K562 (cell line): ENCODE measurements around the gene NKX6-2. TPM values are rescaled to one million over a fixed set of nuclear protein-coding genes. Genes with fewer than 3 reads are reported as not detected.

Experiments
- ATAC-seq: fragments of 200-7000 bp; cut with Tn5 transposase; 3 replicates; pipeline ENCODE4 v1.9.1; 2020; ENCODE audit warnings: moderate library complexity
- BruUV-seq: library from RNA; stranded (reverse); fragments of 400-500 nt; replicated peaks from 2 replicates; lab custom pipeline; 2021; lab: Mats Ljungman, UMichigan
- CTCF ChIA-PET: fragments of 300-600 bp; formaldehyde crosslinking; extraction: SDS; loops from one replicate; lab custom pipeline; 2021; ENCODE audit warnings: low intra/inter-chr PET ratio; lab: Yijun Ruan, JAX
- POLR2A ChIA-PET: fragments of 300-600, 350-650 bp; sonication (Branson Sonifier 250); formaldehyde crosslinking; extraction: SDS; loops from one replicate; lab custom pipeline; 2021; ENCODE audit warnings: antibody characterized with exemption, inconsistent platforms; lab: Yijun Ruan, JAX
- DNase-seq, 4 experiments: peaks; one replicate each; pipeline versions ENCODE4 v3.0.0 to v3.0.0-alpha.2; 2011 to 2018; ENCODE audit warnings: low spot score in 3 of 4, mixed read lengths in 3 of 4; ENCODE audit errors: extremely low read depth in 1 of 4
- FAIRE-seq: peaks from 2 replicates; lab custom pipeline; 2011; peaks lifted over from hg19 to GRCh38; lab: Jason Lieb, UNC
- H2AFZ ChIP-seq: 2 replicates; pipeline ENCODE4 v1.6.0; 2011; ENCODE audit warnings: low read depth, low read length, control low read depth, inconsistent platforms
- H3K27ac ChIP-seq: fragments of 200-600 bp; 3 replicates; pipeline ENCODE4 v1.8.0; 2011; ENCODE audit warnings: low read depth, mild to moderate bottlenecking, control low read depth, inconsistent platforms, low read length, moderate library complexity, mixed read lengths; ENCODE audit errors: extremely low read depth
- H3K27me3 ChIP-seq, 2 experiments: fragments of 300-600 bp in 1 of 2; 2 replicates in 1 of 2; 3 replicates in 1 of 2; pipeline versions ENCODE4 v1.6.0 to v1.8.0; 2011; ENCODE audit warnings: inconsistent platforms in 2 of 2, low read length in 2 of 2, mild to moderate bottlenecking in 1 of 2, mixed read lengths in 1 of 2, moderate library complexity in 1 of 2; ENCODE audit not compliant: control insufficient read depth in 2 of 2, insufficient read depth in 2 of 2
- H3K36me3 ChIP-seq: fragments of 300-600 bp; 3 replicates; pipeline ENCODE4 v1.8.0; 2011; ENCODE audit warnings: mild to moderate bottlenecking, low read length, inconsistent platforms; ENCODE audit not compliant: control insufficient read depth, insufficient read depth
- H3K4me1 ChIP-seq, 2 experiments: fragments of 200-600 bp in 1 of 2; replicated peaks in 1 of 2; 2 replicates in 1 of 2; 3 replicates in 1 of 2; pipeline versions ENCODE4 v1.5.1 to v1.8.0; 2011; ENCODE audit warnings: inconsistent platforms in 2 of 2, low read length in 2 of 2, mild to moderate bottlenecking in 1 of 2, mixed read lengths in 1 of 2, moderate library complexity in 1 of 2; ENCODE audit not compliant: control insufficient read depth in 2 of 2, insufficient read depth in 2 of 2
- H3K4me2 ChIP-seq: 2 replicates; pipeline ENCODE4 v1.6.1; 2011; ENCODE audit warnings: low read length, control low read depth, inconsistent platforms, mixed read lengths; ENCODE audit not compliant: insufficient read depth
- H3K4me3 ChIP-seq: fragments of 200-600 bp; sonication (generic), shearing (Covaris generic); 2 replicates; pipeline ENCODE4 v1.5.1; 2016; ENCODE audit warnings: control low read depth, inconsistent platforms
- H3K79me2 ChIP-seq: fragments of 200-600 bp; 3 replicates; pipeline ENCODE4 v1.8.0; 2011; ENCODE audit warnings: low read length, inconsistent platforms; ENCODE audit not compliant: control insufficient read depth, insufficient read depth
- H3K9ac ChIP-seq, 2 experiments: 2 replicates each; pipeline versions ENCODE4 v1.6.0 to v1.6.1; 2011; ENCODE audit warnings: low read depth in 2 of 2, low read length in 2 of 2, control low read depth in 1 of 2, inconsistent platforms in 1 of 2, mild to moderate bottlenecking in 1 of 2, mixed read lengths in 1 of 2; ENCODE audit not compliant: insufficient read depth in 1 of 2
- H3K9me1 ChIP-seq: one replicate; pipeline ENCODE4 v1.6.0; 2011; ENCODE audit warnings: inconsistent platforms, mild to moderate bottlenecking, low read length, moderate library complexity; ENCODE audit not compliant: control insufficient read depth, insufficient read depth
- H3K9me3 ChIP-seq: replicated peaks from 2 replicates; pipeline ENCODE4 v1.5.1; 2011; ENCODE audit warnings: low read depth, low read length, inconsistent platforms; ENCODE audit not compliant: control insufficient read depth, insufficient read depth
- H4K20me1 ChIP-seq: replicated peaks from 2 replicates; pipeline ENCODE4 v1.6.1; 2011; ENCODE audit warnings: low read length, inconsistent platforms, mixed read lengths; ENCODE audit not compliant: control insufficient read depth, insufficient read depth
- ATF1 ChIP-seq, 2 experiments: fragments of 450-650 bp in 1 of 2; IDR thresholded peaks; 2 replicates each; pipeline ENCODE4 v1.6.1; 2016; ENCODE audit warnings: missing compliant biosample characterization in 1 of 2, missing genetic modification characterization in 1 of 2
- BDP1 ChIP-seq: IDR thresholded peaks from 3 replicates; pipeline ENCODE4 v1.6.1; 2011; ENCODE audit not compliant: insufficient read length, insufficient read depth
- CEBPZ ChIP-seq: fragments of 150-350 bp; IDR thresholded peaks from 2 replicates; pipeline ENCODE4 v1.6.1; 2014; ENCODE audit warnings: low read depth, mild to moderate bottlenecking, low read length, borderline replicate concordance
- CREB3L1 ChIP-seq: fragments of 450-650 bp; IDR thresholded peaks from 2 replicates; pipeline ENCODE4 v1.6.1; 2014; ENCODE audit warnings: low read depth, mild to moderate bottlenecking, moderate library complexity, borderline replicate concordance
- HOXB6 ChIP-seq: fragments of 250-450 bp; sonication (Bioruptor Pico); IDR thresholded peaks from 2 replicates; pipeline ENCODE4 v1.5.1; 2022; ENCODE audit warnings: mild to moderate bottlenecking, borderline replicate concordance
- IRF2 ChIP-seq: sonication (generic); formaldehyde crosslinking; IDR thresholded peaks from 2 replicates; pipeline ENCODE4 v1.8.1; 2022; ENCODE audit warnings: mild to moderate bottlenecking, missing genetic modification reagents
- MCM3 ChIP-seq: fragments of 450-650 bp; IDR thresholded peaks from 2 replicates; pipeline ENCODE4 v1.6.1; 2016
- MEF2A ChIP-seq: IDR thresholded peaks from 2 replicates; pipeline ENCODE4 v1.6.1; 2011; ENCODE audit warnings: low read depth, mild to moderate bottlenecking, low read length, moderate library complexity; ENCODE audit not compliant: control insufficient read depth
- MTA2 ChIP-seq: fragments of 450-650 bp; IDR thresholded peaks from 2 replicates; pipeline ENCODE4 v1.6.1; 2016; ENCODE audit warnings: low read depth
- PCBP2 ChIP-seq: fragments of 200-400 bp; formaldehyde crosslinking; IDR thresholded peaks from 2 replicates; pipeline ENCODE4 v1.6.1; 2018; ENCODE audit warnings: low read length, low read depth, mild to moderate bottlenecking, moderate library complexity; ENCODE audit not compliant: poor library complexity, severe bottlenecking
- POLR2H ChIP-seq: IDR thresholded peaks from 2 replicates; pipeline ENCODE4 v1.6.1; 2016; ENCODE audit warnings: missing genetic modification characterization, low read depth, mild to moderate bottlenecking, control low read depth, missing compliant biosample characterization, moderate library complexity
- XRCC3 ChIP-seq: fragments of 450-650 bp; IDR thresholded peaks from 2 replicates; pipeline ENCODE4 v1.6.1; 2017; ENCODE audit warnings: mild to moderate bottlenecking, moderate library complexity
- ZNF316 ChIP-seq: fragments of 450-650 bp; IDR thresholded peaks from 2 replicates; pipeline ENCODE4 v1.6.1; 2016
- ZNF408 ChIP-seq: fragments of 250-450 bp; sonication (Bioruptor Pico); IDR thresholded peaks from 2 replicates; pipeline ENCODE4 v1.4.0; 2020; ENCODE audit warnings: low read depth, mild to moderate bottlenecking, moderate library complexity
- WGBS: fragments of 100-300 bp; shearing (Covaris generic); methylation state at CpG from one replicate; pipeline ENCODE4 v1.1.6; 2016; ENCODE audit warnings: low coverage, mixed read lengths; ENCODE audit not compliant: insufficient coverage; ENCODE audit errors: missing lambda C conversion rate; 5-methylcytosine and 5-hydroxymethylcytosine counted together
- in situ Hi-C: fragments of 300-500 bp; cut with MboI; formaldehyde crosslinking; loops from 4 replicates; pipeline ENCODE4 v1.15.0; 2018; ENCODE audit warnings: inconsistent platforms, mixed read lengths
- intact Hi-C: fragments of 100-400 bp; cut with micrococcal nuclease; formaldehyde crosslinking; loops from 2 replicates; pipeline ENCODE4 v1.14.2; 2022
- polyA plus RNA-seq, 8 experiments: library from polyadenylated mRNA; depleted of rRNA in 4 of 8; stranded (reverse) in 5 of 8; unstranded in 3 of 8; fragments of >200 nt; fragmentation: Nextera tagmentation in 2 of 8; fragmentation: Illumina TruSeq in 1 of 8; extraction: Ambion mirVana in 2 of 8; extraction: Trizol in 1 of 8; gene quantifications; 2 replicates each; pipeline versions ENCODE4 v1.2.1 to v1.2.3, GENCODE V29; 2011 to 2014; ENCODE audit warnings: inconsistent platforms in 1 of 8, missing spikeins in 1 of 8
- total RNA-seq, 7 experiments: library from RNA; depleted of rRNA in 6 of 7; stranded (reverse); fragments of >200 nt in 6 of 7; fragmentation: Illumina TruSeq in 2 of 7; extraction: Trizol in 2 of 7; gene quantifications; 2 replicates each; pipeline versions ENCODE4 v1.2.1 to v1.2.3, GENCODE V29; 2011 to 2021; ENCODE audit warnings: low replicate concordance in 1 of 7

The NKX6-2 gene
- total and polyA plus RNA-seq, 9 of the 15 experiments (the other 6 are each of a cell fraction or from before 2014, with no cell fraction given), result 1.0 to 1.6 TPM; not detected in 7

- in situ Hi-C loops, result no loop called here
- Histone ChIP-seq H3K79me2 (no peaks in the 10 kb centered on the region), H3K4me1 (peaks cover 0 to 7% of the 10 kb centered on the region in 2 experiments; a peak in 1 of 5 replicates), H3K27me3 (peaks cover 0 to 13% of the 10 kb centered on the region in 2 experiments; a peak in 1 of 5 replicates), H3K9me1 (no peaks in the 10 kb centered on the region), H4K20me1 (no peaks in the 10 kb centered on the region), H3K27ac (no peak overlapping the region), H3K36me3 (no peaks in the 10 kb centered on the region), H2AFZ (no peak overlapping the region), H3K4me2 (no peak overlapping the region), H3K9me3 (no peaks in the 10 kb centered on the region), H3K4me3 (no peak overlapping the region), H3K9ac (no peak overlapping the region)
- no TSS peak for BruUV-seq
- 13% methylated on average over 8 of the region's 25 CpGs for WGBS
- POLR2A ChIA-PET, result no interaction called here
- FAIRE-seq, result no peak
- DNase-seq, result no peak
- intact Hi-C loops, result no loop called here
- CTCF ChIA-PET, result no interaction called here
- no peak for ATAC-seq
- TF ChIP-seq ZNF316, result no peak
- no peak for TF ChIP-seq ZNF408 (CRISPR knock-in tag)
- no peak for TF ChIP-seq CEBPZ
- no peak for TF ChIP-seq XRCC3
- TF ChIP-seq POLR2H (tag), result no peak
- TF ChIP-seq CREB3L1, result no peak
- TF ChIP-seq MCM3, result no peak
- no peak for TF ChIP-seq MTA2
- no peak for TF ChIP-seq HOXB6
- TF ChIP-seq MEF2A, result no peak
- TF ChIP-seq PCBP2, result no peak
- no peak for TF ChIP-seq ATF1 (CRISPR knock-in tag; IDR thresholded peaks at IDR 0.05)
- TF ChIP-seq ATF1 (tag; IDR thresholded peaks at IDR 0.05), result no peak
- no peak for TF ChIP-seq IRF2
- no peak for TF ChIP-seq BDP1
These were observed 49.2 kb upstream of the NKX6-2 start for GRCh38 chr10:132834891-132835847.
